ENCODE results near the gene MS4A14. TPM values are rescaled to one million over a fixed set of nuclear protein-coding genes. Genes with fewer than 3 reads are reported as not detected.

Gene MS4A14
- total RNA-seq, 2 experiments from 2014 or later, result not detected

DNA sequence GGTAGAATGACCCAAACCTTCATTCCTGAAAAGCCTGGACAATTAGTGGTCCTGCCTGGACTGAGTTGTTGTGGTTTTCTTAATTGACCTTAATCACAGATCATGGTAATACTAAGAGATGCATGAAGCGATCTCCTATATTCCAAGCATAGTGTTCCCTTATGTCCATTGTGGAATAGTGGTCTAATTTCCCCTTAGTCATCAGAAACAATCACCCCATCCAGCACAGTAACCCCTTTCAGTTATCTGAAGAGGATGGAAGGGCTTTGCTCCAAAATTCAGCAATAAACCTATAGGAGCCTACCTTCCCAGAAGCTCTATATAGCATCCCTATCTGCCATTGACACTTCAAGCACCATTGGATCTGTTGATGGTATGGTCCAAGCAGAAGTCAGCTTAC, 26.4 kb downstream of the MS4A14 start:
- Histone ChIP-seq H3K27ac (ENCODE audit: low read depth in 1 of 2, low read length in 2 of 2) (no peak overlapping the region), H3K27me3 (ENCODE audit: control insufficient read depth in 1 of 2, insufficient read depth in 2 of 2, low read length in 2 of 2) (no peaks in the 10 kb centered on the region), H3K9me3 (ENCODE audit: control insufficient read depth in 1 of 2, insufficient read depth in 1 of 2, low read length in 2 of 2) (no peaks in the 10 kb centered on the region), H3K36me3 (ENCODE audit: insufficient read depth, low read length) (no peaks in the 10 kb centered on the region), H3K4me1 (ENCODE audit: insufficient read depth, low read length) (no peaks in the 10 kb centered on the region), H3K4me3 (ENCODE audit: low read length) (no peak overlapping the region)
- Mint-ChIP-seq H3K4me1 (ENCODE audit: low read depth) (no peaks in the 10 kb centered on the region), H3K27me3 (peaks cover 6% of the 10 kb centered on the region), H3K36me3 (ENCODE audit: low read depth) (no peaks in the 10 kb centered on the region), H3K4me3 (no peak overlapping the region), H3K9me3 (no peaks in the 10 kb centered on the region), H3K27ac (no peak overlapping the region)
- intact Hi-C loops (cut with DNase I, micrococcal nuclease), result no loop called here
- POLR2A ChIA-PET, result no interaction called here
- no peak for ATAC-seq (ENCODE audit: poor library complexity)
- no peak for DNase-seq
- TF ChIP-seq, protein P1, sequence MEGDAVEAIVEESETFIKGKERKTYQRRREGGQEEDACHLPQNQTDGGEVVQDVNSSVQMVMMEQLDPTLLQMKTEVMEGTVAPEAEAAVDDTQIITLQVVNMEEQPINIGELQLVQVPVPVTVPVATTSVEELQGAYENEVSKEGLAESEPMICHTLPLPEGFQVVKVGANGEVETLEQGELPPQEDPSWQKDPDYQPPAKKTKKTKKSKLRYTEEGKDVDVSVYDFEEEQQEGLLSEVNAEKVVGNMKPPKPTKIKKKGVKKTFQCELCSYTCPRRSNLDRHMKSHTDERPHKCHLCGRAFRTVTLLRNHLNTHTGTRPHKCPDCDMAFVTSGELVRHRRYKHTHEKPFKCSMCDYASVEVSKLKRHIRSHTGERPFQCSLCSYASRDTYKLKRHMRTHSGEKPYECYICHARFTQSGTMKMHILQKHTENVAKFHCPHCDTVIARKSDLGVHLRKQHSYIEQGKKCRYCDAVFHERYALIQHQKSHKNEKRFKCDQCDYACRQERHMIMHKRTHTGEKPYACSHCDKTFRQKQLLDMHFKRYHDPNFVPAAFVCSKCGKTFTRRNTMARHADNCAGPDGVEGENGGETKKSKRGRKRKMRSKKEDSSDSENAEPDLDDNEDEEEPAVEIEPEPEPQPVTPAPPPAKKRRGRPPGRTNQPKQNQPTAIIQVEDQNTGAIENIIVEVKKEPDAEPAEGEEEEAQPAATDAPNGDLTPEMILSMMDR (IDR thresholded peaks at IDR 0.05), result no peak
- CTCF ChIA-PET, result no interaction called here

DNA sequence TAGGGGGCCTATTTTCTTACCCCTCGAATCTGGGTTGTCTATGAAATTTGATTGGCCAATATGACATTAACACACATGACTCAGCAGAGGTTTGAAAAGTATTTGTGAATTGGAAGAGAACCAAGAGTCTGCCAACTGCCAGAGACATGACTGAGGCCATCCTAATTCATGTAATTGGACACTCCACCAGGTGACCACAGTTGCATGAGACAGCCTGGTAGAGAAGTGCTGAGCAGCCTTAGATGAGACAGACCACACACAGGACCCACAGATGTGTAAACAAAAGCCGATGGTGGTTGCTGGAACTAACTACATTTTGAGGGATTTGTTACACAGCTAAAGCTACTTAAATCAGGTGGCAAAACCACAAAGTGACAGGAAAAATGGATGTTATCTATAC, 32.3 kb downstream of the MS4A14 start:
- POLR2A ChIA-PET, result no interaction called here

DNA sequence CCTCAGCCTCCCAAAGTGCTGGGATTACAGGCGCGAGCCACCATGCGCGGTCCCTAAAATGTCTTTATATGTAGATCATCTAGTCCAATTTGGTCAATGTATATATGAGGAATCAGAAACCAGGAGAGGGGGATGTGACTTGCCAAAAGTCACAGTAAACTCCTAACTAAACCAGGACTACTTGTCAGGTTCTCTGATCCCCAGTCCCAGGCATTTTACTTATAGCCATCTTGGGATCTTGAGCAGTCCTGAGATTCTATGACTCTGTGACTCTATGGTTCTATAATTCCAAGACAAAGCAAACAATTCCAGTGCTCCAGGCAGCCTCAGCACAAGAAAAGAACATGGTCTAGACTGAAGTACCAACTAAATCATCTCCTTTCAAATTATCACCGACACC, 33.0 kb downstream of the MS4A14 start, which contains the start of gene MS4A5:
Gene MS4A5 (plus strand): TSS at position 301 of the 400 bp plus-strand sequence. CDS start 103 bp downstream, outside the sequence.
- CTCF ChIA-PET, result no interaction called here
- ATAC-seq (ENCODE audit: poor library complexity) (no peak), DNase-seq (no peak)
- POLR2A ChIA-PET, result no interaction called here
- Histone ChIP-seq H3K9me3 (ENCODE audit: control insufficient read depth in 1 of 2, insufficient read depth in 1 of 2, low read length in 2 of 2) (no peaks in the 10 kb centered on the region), H3K27ac (ENCODE audit: low read depth in 1 of 2, low read length in 2 of 2) (no peak within 1 kb of the TSS), H3K36me3 (ENCODE audit: insufficient read depth, low read length) (no peaks in the 10 kb centered on the region), H3K27me3 (ENCODE audit: control insufficient read depth in 1 of 2, insufficient read depth in 2 of 2, low read length in 2 of 2) (peaks cover 0 to 9% of the 10 kb centered on the region in 2 experiments), H3K4me1 (ENCODE audit: insufficient read depth, low read length) (no peaks in the 10 kb centered on the region), H3K4me3 (ENCODE audit: low read length) (no peak within 1 kb of the TSS)
- Mint-ChIP-seq H3K36me3 (ENCODE audit: low read depth) (no peaks in the 10 kb centered on the region), H3K4me1 (ENCODE audit: low read depth) (no peaks in the 10 kb centered on the region), H3K27ac (no peak within 1 kb of the TSS), H3K27me3 (peaks cover 35% of the 10 kb centered on the region), H3K9me3 (no peaks in the 10 kb centered on the region), H3K4me3 (no peak within 1 kb of the TSS)
- TF ChIP-seq, protein P1 (IDR thresholded peaks at IDR 0.05), result no peak
- intact Hi-C loops (cut with DNase I, micrococcal nuclease), result no loop called here

More for the DNA sequence above, 32.3 kb downstream of the MS4A14 start:
- DNase-seq (no peak), ATAC-seq (ENCODE audit: poor library complexity) (no peak)
- Histone ChIP-seq H3K36me3 (ENCODE audit: insufficient read depth, low read length) (no peaks in the 10 kb centered on the region), H3K27me3 (ENCODE audit: control insufficient read depth in 1 of 2, insufficient read depth in 2 of 2, low read length in 2 of 2) (peaks cover 0 to 9% of the 10 kb centered on the region in 2 experiments), H3K4me3 (ENCODE audit: low read length) (no peak overlapping the region), H3K4me1 (ENCODE audit: insufficient read depth, low read length) (no peaks in the 10 kb centered on the region), H3K27ac (ENCODE audit: low read depth in 1 of 2, low read length in 2 of 2) (no peak overlapping the region), H3K9me3 (ENCODE audit: control insufficient read depth in 1 of 2, insufficient read depth in 1 of 2, low read length in 2 of 2) (no peaks in the 10 kb centered on the region)
- Mint-ChIP-seq H3K36me3 (ENCODE audit: low read depth) (no peaks in the 10 kb centered on the region), H3K4me3 (no peak overlapping the region), H3K27ac (no peak overlapping the region), H3K4me1 (ENCODE audit: low read depth) (no peaks in the 10 kb centered on the region), H3K27me3 (peaks cover 31% of the 10 kb centered on the region), H3K9me3 (no peaks in the 10 kb centered on the region)
- intact Hi-C loops (cut with DNase I, micrococcal nuclease), result no loop called here
- CTCF ChIA-PET, result no interaction called here
- TF ChIP-seq, protein P1 (IDR thresholded peaks at IDR 0.05), result no peak
